Measurements from ENCODE around the gene METRNL. TPM values are rescaled to one million over a fixed set of nuclear protein-coding genes. Genes with fewer than 3 reads are reported as not detected.

METRNL gene
- total and polyA plus RNA-seq, 4 donors = 0.67 to 9.0 (median 8.6) TPM

DNA sequence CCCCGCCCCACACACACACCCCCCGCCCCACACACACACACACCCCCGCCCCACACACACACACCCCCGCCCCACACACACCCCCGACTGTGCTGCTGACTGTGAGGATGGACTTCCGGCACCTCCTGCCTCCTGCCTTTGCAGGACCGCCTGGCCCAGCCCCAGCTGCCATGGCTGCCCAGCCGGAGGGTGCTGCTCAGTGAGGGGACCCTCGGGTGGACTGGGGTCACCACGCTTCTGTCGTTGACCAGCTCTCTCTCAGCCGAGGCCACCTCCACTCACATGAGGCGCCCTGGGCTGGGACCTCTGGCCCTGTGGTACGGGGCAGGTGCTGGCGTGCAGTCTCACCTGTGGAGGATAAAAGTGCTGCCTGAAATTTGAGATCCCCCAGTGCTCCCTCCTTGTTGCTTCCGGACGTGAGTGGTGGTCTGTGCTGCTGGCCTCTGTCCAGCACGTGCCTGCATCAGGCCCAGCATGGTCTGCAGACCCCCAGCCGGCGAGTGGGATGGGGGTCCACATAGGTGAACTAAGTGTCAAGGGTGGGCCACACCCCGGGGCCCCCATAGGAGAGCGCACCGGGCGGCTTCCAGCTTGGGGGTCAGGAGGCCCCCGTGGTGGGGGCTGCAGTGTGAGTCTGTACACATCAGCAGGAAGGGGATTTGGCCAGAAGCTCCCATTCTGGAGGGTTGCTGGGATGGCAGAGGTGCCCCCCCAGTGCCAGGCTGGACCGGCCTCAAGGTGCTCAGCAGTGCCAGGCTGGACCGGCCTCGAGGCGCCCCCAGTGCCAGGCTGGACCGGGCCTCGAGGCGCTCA is 11.2 kb downstream of the METRNL start:
- H3K27me3 ChIP-seq (ENCODE audit: control insufficient read depth in 4 of 4, insufficient read depth in 4 of 4, low read length in 3 of 4) = no peaks in the 10 kb centered on the region
- H3K9me3 ChIP-seq (ENCODE audit: control insufficient read depth in 4 of 4, low read length in 3 of 4) = no peaks in the 10 kb centered on the region
- TF ChIP-seq FOXA2 (IDR thresholded peaks at IDR 0.05) = no peak
- TF ChIP-seq, protein P1, sequence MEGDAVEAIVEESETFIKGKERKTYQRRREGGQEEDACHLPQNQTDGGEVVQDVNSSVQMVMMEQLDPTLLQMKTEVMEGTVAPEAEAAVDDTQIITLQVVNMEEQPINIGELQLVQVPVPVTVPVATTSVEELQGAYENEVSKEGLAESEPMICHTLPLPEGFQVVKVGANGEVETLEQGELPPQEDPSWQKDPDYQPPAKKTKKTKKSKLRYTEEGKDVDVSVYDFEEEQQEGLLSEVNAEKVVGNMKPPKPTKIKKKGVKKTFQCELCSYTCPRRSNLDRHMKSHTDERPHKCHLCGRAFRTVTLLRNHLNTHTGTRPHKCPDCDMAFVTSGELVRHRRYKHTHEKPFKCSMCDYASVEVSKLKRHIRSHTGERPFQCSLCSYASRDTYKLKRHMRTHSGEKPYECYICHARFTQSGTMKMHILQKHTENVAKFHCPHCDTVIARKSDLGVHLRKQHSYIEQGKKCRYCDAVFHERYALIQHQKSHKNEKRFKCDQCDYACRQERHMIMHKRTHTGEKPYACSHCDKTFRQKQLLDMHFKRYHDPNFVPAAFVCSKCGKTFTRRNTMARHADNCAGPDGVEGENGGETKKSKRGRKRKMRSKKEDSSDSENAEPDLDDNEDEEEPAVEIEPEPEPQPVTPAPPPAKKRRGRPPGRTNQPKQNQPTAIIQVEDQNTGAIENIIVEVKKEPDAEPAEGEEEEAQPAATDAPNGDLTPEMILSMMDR (IDR thresholded peaks at IDR 0.05; ENCODE audit: low read depth, low read length, missing input control) = no peak
- TF ChIP-seq JUND (IDR thresholded peaks at IDR 0.05) = no peak
- TF ChIP-seq ATF3 (IDR thresholded peaks at IDR 0.05) = no peak
- no peak for TF ChIP-seq GABPA (IDR thresholded peaks at IDR 0.05 in 1 of 2, conservative IDR thresholded peaks at IDR 0.05 in 1 of 2)
- no peak for TF ChIP-seq RAD21 (IDR thresholded peaks at IDR 0.05)
- TF ChIP-seq, protein P2, sequence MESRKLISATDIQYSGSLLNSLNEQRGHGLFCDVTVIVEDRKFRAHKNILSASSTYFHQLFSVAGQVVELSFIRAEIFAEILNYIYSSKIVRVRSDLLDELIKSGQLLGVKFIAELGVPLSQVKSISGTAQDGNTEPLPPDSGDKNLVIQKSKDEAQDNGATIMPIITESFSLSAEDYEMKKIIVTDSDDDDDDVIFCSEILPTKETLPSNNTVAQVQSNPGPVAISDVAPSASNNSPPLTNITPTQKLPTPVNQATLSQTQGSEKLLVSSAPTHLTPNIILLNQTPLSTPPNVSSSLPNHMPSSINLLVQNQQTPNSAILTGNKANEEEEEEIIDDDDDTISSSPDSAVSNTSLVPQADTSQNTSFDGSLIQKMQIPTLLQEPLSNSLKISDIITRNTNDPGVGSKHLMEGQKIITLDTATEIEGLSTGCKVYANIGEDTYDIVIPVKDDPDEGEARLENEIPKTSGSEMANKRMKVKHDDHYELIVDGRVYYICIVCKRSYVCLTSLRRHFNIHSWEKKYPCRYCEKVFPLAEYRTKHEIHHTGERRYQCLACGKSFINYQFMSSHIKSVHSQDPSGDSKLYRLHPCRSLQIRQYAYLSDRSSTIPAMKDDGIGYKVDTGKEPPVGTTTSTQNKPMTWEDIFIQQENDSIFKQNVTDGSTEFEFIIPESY (IDR thresholded peaks at IDR 0.05) = no peak
- TF ChIP-seq FOXA1 (IDR thresholded peaks at IDR 0.05) = no peak
- TF ChIP-seq SP1 (IDR thresholded peaks at IDR 0.05) = no peak
- TF ChIP-seq YY1 (IDR thresholded peaks at IDR 0.05) = no peak
- TF ChIP-seq MAX (IDR thresholded peaks at IDR 0.05) = no peak
- TF ChIP-seq HNF4A (conservative IDR thresholded peaks at IDR 0.05) = no peak
- TF ChIP-seq, protein P3, sequence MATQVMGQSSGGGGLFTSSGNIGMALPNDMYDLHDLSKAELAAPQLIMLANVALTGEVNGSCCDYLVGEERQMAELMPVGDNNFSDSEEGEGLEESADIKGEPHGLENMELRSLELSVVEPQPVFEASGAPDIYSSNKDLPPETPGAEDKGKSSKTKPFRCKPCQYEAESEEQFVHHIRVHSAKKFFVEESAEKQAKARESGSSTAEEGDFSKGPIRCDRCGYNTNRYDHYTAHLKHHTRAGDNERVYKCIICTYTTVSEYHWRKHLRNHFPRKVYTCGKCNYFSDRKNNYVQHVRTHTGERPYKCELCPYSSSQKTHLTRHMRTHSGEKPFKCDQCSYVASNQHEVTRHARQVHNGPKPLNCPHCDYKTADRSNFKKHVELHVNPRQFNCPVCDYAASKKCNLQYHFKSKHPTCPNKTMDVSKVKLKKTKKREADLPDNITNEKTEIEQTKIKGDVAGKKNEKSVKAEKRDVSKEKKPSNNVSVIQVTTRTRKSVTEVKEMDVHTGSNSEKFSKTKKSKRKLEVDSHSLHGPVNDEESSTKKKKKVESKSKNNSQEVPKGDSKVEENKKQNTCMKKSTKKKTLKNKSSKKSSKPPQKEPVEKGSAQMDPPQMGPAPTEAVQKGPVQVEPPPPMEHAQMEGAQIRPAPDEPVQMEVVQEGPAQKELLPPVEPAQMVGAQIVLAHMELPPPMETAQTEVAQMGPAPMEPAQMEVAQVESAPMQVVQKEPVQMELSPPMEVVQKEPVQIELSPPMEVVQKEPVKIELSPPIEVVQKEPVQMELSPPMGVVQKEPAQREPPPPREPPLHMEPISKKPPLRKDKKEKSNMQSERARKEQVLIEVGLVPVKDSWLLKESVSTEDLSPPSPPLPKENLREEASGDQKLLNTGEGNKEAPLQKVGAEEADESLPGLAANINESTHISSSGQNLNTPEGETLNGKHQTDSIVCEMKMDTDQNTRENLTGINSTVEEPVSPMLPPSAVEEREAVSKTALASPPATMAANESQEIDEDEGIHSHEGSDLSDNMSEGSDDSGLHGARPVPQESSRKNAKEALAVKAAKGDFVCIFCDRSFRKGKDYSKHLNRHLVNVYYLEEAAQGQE (IDR thresholded peaks at IDR 0.05) = no peak
- no peak for TF ChIP-seq RXRA (IDR thresholded peaks at IDR 0.05)
- TF ChIP-seq EGR1 (IDR thresholded peaks at IDR 0.05; ENCODE audit: low read depth in 2 of 2) = no peak
- TF ChIP-seq HNF4G (IDR thresholded peaks at IDR 0.05) = no peak
- TF ChIP-seq NR2F2 (IDR thresholded peaks at IDR 0.05) = no peak
- no peak for TF ChIP-seq TAF1 (conservative IDR thresholded peaks at IDR 0.05)
- H3K4me3 ChIP-seq (ENCODE audit: low read depth in 1 of 3, low read length in 3 of 3) = no peak overlapping the region
- H3K36me3 ChIP-seq (ENCODE audit: control insufficient read depth in 4 of 4, insufficient read depth in 3 of 4, low read depth in 1 of 4, low read length in 3 of 4) = no peaks in the 10 kb centered on the region
- DNase-seq (ENCODE audit: low spot score) = no peak
- H3K9ac ChIP-seq (ENCODE audit: low read depth in 1 of 2, low read length in 2 of 2) = no peak overlapping the region
- no peak overlapping the region for H3K27ac ChIP-seq (ENCODE audit: low read depth in 1 of 2, low read length in 2 of 2)
- WGBS = 77% methylated on average over 31 of the region's 32 CpGs
- H3K4me1 ChIP-seq (ENCODE audit: control insufficient read depth in 4 of 4, insufficient read depth in 4 of 4, low read length in 3 of 4) = peaks cover 0 to 7% (median under 1%) of the 10 kb centered on the region in 4 donors
